Muscle of back (tissue), 11 donors: Measurements from ENCODE around the gene TPM2. TPM values are rescaled to one million over a fixed set of nuclear protein-coding genes. Genes with fewer than 3 reads are reported as not detected.
A peak's percentile ranks its signal among the peaks of the same experiment; 100 is the strongest.

Source experiments
- DNase-seq, 3 donors: peaks; one replicate each; pipeline versions ENCODE4 v3.0.0 to v3.0.0-alpha.2; 2013
- polyA plus RNA-seq, 10 donors: library from polyadenylated mRNA; unstranded; fragments of 120-200 nt; gene quantifications; one replicate each; pipeline ENCODE4 v1.2.1, GENCODE V29; 2013; ENCODE audit not compliant: insufficient read length in 10 of 10

TPM2 gene
- polyA plus RNA-seq, 10 donors, result 4,673 to 8,611 (median 7,912) TPM

DNA sequence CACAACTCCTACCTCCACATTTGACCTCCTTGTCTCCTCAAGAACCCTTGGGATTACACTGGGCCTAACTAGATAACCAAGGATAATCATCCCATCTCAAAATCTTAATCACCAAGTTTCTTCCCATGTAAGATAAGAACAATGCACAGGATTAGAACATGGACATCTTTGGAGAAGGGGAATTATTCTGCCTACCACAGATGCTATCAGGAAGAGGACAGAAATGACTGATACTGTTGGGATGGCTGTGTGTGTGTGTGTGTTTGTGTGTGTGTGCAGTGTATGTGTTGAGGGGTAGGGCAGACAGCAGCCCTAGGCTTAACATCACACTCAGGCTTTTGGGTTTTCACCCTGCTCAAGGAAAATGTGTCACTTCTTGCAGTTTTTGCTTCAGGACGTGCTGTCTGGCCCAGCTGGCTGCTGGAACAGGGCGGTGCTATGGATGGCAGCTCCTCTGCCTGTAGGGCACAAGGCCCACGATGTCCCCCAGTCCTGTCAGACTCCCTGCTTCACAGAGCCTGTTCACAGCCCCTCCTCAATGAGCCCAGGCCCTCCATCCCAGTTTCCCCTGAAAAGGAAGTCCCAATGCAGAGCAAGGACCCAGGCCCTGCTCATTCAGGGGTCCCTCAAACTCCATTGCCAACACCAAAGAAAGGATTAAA, 8.3 kb downstream of the TPM2 start:
- DNase-seq, result no peak

DNA sequence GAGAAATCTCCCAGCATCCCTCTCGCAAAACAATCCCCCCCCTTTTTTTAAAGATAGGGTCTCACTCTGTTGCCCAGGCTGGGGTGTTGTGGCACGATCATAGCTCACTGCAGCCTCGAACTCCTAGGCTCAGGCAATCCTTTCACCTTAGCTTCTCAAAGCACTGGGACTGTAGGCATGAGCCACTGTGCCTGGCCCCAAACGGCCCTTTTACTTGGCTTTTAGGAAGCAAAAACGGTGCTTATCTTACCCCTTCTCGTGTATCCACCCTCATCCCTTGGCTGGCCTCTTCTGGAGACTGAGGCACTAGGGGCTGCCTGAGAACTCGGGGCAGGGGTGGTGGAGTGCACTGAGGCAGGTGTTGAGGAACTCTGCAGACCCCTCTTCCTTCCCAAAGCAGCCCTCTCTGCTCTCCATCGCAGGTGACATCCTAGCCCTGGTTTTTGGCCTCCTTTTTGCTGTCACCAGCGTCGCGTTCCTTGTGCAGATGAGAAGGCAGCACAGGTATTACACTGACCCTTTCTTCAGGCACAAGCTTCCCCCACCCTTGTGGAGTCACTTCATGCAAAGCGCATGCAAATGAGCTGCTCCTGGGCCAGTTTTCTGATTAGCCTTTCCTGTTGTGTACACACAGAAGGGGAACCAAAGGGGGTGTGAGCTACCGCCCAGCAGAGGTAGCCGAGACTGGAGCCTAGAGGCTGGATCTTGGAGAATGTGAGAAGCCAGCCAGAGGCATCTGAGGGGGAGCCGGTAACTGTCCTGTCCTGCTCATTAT, 9.2 kb downstream of the TPM2 start:
- DNase-seq, result no peak

DNA sequence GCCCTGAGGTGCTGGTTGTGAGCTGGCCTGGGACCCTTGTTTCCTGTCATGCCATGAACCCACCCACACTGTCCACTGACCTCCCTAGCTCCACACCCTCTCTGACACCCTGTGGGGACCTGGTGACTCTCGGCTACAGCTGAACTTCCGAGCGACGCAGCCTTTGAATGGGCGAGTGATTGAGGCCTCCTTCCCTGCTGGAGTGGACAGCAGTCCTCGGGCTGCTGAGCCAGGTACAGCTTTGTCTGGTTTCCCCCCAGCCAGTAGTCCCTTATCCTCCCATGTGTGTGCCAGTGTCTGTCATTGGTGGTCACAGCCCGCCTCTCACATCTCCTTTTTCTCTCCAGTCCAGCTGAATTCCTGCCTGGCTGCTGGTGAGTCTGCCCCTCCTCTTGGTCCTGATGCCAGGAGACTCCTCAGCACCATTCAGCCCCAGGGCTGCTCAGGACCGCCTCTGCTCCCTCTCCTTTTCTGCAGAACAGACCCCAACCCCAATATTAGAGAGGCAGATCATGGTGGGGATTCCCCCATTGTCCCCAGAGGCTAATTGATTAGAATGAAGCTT, 9.9 kb downstream of the TPM2 start:
- DNase-seq, result no peak

DNA sequence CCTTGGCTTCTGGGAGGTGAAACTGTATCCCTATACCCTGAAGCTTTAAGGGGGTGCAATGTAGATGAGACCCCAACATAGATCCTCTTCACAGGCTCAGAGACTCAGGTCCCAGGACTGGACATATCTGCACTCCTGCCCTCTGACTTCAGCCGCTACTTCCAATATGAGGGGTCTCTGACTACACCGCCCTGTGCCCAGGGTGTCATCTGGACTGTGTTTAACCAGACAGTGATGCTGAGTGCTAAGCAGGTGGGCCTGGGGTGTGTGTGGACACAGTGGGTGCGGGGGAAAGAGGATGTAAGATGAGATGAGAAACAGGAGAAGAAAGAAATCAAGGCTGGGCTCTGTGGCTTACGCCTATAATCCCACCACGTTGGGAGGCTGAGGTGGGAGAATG, 10.6 kb downstream of the TPM2 start:
- DNase-seq, result no peak

DNA sequence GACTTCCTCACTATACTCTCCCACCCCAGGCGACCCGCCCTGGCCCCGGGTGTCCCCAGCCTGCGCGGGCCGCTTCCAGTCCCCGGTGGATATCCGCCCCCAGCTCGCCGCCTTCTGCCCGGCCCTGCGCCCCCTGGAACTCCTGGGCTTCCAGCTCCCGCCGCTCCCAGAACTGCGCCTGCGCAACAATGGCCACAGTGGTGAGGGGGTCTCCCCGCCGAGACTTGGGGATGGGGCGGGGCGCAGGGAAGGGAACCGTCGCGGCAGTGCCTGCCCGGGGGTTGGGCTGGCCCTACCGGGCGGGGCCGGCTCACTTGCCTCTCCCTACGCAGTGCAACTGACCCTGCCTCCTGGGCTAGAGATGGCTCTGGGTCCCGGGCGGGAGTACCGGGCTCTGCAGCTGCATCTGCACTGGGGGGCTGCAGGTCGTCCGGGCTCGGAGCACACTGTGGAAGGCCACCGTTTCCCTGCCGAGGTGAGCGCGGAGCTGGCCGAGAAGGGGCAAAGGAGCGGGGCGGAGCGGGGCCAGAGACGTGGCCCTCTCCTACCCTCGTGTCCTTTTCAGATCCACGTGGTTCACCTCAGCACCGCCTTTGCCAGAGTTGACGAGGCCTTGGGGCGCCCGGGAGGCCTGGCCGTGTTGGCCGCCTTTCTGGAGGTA, 13.9 kb downstream of the TPM2 start:
- DNase-seq, result peak in 1 of 3 donors; percentile 78

DNA sequence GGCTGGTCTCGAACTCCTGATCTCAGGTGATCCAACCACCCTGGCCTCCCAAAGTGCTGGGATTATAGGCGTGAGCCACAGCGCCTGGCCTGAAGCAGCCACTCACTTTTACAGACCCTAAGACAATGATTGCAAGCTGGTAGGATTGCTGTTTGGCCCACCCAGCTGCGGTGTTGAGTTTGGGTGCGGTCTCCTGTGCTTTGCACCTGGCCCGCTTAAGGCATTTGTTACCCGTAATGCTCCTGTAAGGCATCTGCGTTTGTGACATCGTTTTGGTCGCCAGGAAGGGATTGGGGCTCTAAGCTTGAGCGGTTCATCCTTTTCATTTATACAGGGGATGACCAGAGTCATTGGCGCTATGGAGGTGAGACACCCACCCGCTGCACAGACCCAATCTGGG, 14.5 kb downstream of the TPM2 start:
- peak in 1 of 3 donors; percentile 37 for DNase-seq

DNA sequence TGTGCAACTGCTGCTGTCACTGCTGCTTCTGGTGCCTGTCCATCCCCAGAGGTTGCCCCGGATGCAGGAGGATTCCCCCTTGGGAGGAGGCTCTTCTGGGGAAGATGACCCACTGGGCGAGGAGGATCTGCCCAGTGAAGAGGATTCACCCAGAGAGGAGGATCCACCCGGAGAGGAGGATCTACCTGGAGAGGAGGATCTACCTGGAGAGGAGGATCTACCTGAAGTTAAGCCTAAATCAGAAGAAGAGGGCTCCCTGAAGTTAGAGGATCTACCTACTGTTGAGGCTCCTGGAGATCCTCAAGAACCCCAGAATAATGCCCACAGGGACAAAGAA, 15.7 kb downstream of the TPM2 start:
- DNase-seq, result no peak

DNA sequence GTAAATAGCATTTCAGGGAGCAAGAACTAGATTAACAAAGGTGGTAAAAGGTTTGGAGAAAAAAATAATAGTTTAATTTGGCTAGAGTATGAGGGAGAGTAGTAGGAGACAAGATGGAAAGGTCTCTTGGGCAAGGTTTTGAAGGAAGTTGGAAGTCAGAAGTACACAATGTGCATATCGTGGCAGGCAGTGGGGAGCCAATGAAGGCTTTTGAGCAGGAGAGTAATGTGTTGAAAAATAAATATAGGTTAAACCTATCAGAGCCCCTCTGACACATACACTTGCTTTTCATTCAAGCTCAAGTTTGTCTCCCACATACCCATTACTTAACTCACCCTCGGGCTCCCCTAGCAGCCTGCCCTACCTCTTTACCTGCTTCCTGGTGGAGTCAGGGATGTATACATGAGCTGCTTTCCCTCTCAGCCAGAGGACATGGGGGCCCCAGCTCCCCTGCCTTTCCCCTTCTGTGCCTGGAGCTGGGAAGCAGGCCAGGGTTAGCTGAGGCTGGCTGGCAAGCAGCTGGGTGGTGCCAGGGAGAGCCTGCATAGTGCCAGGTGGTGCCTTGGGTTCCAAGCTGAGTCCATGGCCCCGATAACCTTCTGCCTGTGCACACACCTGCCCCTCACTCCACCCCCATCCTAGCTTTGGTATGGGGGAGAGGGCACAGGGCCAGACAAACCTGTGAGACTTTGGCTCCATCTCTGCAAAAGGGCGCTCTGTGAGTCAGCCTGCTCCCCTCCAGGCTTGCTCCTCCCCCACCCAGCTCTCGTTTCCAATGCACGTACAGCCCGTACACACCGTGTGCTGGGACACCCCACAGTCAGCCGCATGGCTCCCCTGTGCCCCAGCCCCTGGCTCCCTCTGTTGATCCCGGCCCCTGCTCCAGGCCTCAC, 16.3 kb downstream of the TPM2 start, which contains the start of gene CA9:
TSS of gene CA9 (plus strand) at position 797 of the 893 bp plus-strand sequence. CDS start at position 829, 32 bp downstream.
- DNase-seq, result peak in 1 of 3 donors; percentile 48

DNA sequence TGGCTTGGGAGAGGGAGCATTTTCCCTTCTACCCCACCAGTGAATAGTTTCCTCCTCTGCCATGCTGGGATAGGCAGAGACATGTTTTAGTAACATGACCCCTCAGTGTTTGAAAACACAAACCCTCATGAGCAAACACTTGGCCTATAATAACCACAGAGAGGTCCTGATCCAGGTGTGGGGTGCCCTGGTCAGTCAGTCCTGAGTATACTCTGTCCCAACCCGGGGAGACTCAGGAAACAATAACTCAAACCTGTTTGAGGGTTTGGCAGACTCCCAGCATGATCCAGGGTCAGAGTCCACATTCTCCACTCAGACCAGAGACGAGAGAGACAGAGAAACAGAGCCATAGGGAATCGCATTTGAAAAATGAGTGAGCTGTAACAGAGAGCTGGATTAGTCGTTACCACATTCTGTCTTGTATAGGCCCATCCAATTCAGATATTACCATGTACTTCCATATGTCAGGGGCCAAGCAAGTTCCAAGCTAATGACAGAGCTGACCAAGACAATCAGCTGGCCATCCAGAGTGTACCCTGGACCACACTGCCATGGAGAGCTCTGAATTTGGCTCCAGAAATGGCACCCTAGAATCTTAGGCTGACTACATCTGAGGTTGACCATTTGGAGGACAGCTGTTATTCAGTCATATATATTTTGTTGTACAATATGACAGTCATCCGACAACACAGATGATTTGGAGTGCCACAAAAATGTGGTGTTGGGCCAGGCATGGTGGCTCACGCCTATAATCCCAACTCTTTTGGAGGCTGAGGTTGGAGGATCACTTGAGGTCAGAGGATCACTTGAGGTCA, 20.2 kb downstream of the TPM2 start:
- DNase-seq, result no peak

DNA sequence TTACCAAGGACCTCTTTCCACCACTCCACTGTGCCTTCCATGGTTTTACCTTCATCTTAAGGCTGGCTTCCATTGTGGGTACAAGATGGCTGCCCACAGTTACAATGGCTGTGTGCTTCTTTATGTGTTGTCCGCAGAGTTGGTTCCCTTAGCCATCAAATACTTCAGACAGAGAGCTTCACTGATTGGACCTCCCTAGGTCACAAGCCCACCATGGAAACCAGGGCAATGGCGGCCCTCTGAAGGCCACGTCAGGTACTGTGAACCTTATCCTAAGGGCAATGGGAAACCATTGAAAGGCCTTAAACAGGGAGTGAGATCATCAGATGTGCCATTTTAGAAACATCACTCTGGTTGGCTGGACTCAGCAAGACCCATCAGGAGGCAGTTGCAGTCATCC, 21.8 kb downstream of the TPM2 start:
- no peak for DNase-seq

DNA sequence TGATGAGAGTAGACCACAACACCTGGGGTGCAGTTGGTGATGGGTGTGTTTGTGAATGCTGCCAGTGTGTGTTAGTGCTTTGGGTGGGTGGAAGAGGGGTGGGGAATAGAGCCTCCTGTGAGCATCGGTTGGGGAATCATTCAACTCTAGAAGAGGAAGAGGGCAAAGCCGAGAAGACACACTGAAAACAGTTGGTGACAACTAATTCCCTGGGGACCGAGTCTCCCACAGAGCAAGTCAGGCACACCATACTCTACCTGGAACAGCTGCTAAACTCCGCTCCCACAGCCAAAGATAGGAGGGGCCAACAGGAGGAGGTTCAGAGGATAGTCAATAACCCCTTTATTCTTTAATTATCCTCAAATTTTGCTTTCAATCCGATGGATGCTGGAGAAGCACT, 23.2 kb downstream of the TPM2 start:
- no peak for DNase-seq

DNA sequence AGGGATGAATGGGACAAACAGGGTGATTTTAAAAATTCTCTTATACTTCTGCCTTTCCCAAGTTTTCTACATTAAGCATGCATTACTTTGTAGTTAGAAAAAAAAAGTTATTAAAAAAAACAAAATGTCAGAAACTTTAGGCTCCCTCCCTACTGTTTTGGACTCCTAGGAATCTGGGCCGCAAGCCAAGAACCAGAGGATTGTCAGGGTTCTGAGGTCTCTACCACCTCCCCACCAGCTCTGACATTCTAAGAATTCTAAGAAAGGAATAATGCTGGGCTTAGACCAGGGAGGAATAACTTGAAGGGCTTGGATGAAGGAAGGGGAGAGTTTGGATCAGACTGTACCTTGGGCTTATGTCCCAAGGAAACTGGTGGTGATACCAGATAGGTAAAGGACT, 23.7 kb downstream of the TPM2 start:
- no peak for DNase-seq

DNA sequence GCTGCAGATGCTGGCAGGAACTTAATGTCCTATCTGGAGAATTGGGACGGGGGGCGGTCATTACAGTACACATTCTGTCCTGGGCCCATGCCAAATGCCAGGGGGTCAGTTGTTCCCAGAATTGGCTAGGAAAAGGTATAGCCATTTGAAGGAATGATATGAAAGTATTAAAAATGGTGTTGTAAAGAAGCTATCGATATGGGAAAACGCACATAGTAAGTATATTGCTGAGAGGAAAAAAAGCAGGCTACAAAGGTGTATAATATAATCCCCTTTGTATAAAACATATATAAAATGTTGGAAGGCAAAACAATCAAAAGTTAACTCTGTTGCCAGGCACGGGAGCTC, 24.3 kb downstream of the TPM2 start:
- DNase-seq, result no peak

DNA sequence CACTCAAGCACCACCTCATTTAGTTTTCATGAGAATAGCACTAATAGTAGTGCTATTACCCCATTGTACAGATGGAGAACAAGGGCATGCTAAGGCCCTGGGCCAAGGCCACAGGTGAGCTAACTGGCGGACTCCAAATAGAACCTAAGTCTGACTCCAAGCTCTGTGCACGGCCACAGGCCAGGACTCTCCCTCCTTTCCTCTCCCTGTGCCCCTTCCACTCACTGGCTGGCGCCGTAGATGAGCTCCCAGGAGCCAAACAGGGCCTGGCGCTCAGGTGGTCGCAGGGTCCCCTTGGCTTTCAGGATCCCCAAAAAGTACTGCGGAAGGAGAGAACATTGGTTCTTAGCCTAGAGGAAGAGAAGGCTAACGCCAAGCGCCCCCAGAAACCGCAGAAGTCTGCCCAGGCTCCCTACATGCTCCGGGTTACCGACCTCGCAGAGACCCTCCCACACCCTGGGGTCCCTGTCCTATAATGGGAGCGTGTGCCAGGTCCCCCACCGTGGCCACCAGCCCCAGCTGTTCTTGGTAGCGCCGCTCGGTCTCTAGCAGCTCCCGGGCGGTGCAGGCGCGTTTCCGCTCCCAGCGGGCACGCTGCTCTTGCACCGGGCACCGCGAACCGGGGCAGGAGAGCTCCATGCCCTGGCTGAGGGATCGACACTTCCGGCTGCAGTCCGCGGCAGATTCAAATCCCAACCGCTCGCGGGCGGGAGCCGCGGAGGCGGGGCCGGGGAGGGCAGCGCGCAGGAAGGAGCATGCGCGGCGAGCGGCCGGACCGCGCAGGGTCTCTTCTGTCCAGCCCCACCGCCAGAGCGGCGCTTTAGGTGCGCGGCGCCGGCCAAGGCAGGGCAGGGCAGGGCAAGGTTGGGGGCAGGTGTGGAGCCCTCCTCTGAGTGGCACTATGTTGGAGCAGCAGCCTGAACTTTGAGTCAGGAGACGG, 24.9 kb downstream of the TPM2 start, which contains the start of gene ARHGEF39:
TSS of gene ARHGEF39 (minus strand) at position 665 of the 940 bp plus-strand sequence. CDS start at position 639, 26 bp downstream.
- DNase-seq, result peak; percentile 78 to 93 (median 86)

DNA sequence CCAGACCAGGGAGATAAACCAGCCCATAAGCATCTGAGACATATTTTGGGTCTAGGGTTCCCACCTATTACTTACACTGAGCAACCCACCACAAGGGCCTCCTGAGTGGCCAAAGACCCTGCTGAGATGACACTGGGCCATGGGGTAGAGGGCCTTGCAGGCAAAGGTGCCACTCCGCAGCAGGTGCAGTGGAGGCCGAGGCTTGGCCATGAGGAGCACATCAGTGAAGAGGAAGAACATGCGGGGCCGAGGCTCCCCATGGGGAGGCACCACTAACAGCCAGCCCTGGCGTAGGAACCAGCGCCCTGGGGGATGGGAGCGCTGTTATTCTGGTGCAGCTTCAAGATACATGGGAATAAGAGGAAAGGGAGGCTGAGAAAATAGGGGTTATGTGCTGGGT, 27.3 kb downstream of the TPM2 start:
- DNase-seq, result no peak

DNA sequence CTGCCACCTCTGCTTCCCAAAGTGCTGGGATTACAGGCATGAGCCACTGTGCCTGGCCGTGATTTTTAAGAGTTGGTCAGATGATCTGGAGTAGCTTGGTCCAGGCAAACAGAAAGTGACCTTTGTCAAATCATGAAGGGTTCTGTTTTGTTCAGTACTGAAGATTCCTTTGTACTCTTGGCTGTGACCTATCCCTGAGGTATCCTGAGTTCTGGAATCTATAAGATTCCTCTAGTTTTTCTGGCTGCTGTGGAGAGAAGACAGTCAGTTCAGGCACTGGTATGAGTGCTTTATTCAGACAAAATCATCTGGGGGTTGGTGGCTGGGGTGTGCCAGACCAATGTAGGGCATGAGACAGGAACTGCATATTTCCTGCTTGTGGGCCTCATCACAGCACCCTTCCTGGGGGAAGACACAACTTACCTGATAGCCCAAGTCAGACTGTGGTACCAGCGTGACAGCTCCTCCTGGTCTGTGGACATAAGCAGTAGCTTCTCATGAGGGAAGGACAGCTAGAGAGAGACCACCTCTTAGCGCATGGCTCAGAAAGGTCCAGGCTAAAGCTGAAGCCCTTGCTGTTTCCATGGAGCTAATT, 27.9 kb downstream of the TPM2 start:
- no peak for DNase-seq

DNA sequence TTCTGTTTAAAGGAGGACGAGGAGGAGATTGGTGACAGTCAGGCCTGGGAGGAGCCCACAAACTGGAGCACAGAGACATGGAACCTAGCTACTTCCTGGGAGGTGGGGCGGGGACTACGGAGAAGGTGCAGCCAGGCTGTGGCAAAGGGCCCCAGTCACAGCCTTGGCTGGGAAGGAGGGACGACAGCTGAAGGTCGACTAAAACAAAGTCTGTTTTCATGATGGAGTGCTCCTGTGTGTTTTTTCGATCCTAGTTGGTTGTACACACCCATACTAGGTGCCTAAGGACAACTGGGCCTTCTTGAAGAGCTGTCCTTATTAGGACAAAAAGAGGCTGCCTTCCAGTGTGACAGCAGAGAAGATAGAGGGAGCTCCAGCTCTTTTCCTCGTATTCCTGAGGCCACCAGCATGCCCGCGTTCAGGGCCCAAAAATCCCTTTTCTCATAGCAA, 28.7 kb downstream of the TPM2 start:
- peak in 1 of 3 donors; percentile 44 for DNase-seq

DNA sequence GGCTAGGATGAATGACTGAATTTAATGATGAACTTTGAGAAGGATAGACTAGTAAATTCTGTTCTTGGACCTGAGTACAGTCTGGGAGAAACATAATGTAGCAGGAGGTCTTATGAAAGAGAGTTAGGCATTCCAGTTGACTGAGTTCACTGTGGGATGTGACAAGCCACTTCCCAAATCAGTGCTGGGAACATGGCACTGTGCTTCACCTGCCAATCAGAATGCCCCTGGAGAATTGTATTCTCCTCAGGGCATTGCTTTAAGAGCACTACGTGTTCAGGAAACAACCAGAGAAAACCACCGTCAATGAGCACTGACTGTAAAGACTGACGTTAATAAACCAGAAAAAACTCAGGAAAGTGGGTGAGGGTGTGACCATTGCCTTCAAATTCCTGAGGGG, 30.4 kb downstream of the TPM2 start:
- DNase-seq, result no peak

DNA sequence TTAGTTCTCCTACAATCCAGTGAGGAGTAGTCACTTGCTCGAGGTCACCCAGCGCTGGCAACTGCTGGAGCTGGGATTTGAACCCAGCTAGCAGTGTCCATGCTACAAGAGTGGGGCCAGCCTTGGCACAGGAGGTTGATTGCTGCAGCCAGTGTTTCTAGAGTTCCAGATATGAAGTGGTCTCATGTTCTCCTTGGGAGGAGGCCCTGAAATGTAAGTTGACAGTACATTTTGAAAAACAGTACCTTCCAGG, 30.8 kb downstream of the TPM2 start:
- no peak for DNase-seq
